HG03460 (cell line): ENCODE data around the gene C19orf67.

ENCODE experiments used
- ATAC-seq: cut with Tn5 transposase; IDR thresholded peaks from one replicate; pipeline ENCODE4 v1.9.1; 2021; ENCODE audit not compliant: unreplicated experiment

The C19orf67 gene

GRCh38 chr19:14085309-14085995 lies at the start of gene C19orf67:
Gene C19orf67 (minus strand): TSS chr19:14085783. CDS start chr19:14085627, 156 bp downstream.
- no peak for ATAC-seq

DNA sequence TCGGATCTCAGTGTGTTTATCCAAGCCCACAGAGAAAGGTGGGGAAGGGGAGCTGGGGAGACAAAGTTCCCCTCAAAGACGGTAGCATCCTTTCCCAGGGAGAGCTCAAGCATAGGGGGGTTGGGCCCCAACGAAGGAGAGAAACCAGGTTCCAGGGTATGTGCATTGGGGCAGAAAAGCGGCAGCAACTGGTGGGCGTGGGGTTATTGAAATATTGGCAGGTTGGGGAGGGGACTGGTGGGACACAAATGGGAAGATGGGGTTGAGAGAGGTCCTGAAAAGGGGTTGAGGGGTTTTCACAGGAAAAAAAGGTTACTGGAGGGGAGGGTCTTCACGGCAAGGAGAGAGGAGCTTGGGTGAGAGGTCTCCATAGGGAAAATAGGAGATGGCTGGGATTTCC lies 49.8 kb upstream of the C19orf67 start:
- no peak for ATAC-seq

- no peak for ATAC-seq
Measured at GRCh38 chr19:14127929-14128509, 42.4 kb upstream of the C19orf67 start.

GRCh38 chr19:14127176-14127575 lies 41.6 kb upstream of the C19orf67 start:
- ATAC-seq = no peak

DNA sequence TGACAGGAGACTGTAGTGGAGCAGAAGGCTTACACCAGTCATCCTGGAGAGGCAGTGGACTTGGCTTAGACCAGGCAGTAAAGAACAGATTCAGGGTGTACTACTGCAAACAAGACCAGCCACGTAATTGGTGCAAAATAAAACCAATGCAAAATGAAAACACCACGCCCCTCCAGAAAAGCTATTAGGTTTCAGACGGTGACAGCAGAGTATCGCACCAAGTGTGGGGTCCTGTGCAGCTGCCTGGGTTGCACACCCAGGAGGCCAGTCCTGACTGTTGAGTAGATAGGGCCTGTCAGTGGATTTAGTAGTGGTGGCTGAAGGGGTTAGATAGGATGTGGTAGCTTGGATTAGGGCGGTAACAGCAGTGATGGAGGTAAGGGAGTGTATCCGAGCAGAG lies 37.3 kb upstream of the C19orf67 start:
- ATAC-seq = no peak

DNA sequence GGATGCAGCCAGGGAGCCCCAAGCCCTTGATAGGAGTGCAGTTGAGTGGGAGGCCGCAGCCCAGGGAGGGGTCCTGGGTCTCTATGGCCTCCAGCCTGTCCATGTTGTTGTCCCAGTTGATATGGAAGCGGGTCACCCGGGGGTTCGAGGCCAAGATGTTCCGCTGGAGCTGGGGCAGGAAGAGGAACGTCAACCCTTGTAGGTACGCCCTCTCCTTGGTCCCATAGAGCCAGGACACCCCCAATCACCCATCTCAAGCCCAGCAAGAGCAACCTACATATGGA lies 34.9 kb upstream of the C19orf67 start:
- no peak for ATAC-seq

- ATAC-seq = no peak
Measured at GRCh38 chr19:14119644-14120496, 34.3 kb upstream of the C19orf67 start.

DNA sequence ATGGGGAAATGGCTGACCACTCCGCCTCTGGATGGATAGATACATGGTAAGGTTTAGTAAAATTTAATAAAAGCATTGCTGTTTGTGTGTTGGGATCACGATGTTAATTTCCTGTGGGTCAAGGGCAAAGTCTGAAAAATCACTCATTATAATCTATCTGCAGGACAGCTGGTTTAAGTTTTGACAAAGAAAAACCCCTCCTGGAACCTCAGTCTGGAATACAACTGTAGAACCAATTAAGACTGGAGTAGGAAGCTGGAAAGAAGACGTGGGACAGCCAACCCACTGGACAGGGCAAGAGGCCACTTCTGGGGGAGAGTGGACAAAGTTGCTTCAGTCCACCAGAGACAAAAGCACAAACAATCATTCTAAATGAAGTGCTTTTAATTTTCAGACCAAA lies 33.6 kb upstream of the C19orf67 start:
- ATAC-seq = no peak

GRCh38 chr19:14118165-14119051 lies 32.8 kb upstream of the C19orf67 start:
- ATAC-seq = no peak

DNA sequence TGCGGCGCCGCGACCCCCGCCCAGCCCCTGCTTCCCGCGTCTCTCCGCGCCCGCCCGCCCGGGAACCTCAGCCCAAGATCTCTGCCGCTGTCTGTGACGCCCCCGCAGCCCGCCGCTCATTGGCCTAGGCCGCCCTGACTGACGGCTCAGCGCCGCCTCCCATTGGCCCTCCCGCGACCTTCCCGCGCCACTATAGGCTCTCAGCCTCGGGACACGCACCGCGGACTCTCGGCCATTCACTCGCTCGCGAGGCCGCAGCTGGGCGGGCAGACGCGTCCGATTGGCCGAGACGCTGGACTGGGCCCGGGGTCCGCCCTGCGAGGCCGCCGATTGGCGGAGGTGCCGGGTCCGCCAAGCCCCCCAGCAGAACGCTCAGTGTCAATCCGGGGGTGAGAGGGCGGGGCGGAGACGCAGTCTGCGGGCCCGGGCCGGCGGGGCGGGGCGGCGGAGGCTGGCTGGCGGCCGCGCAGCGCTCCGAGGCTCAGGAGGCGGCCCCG lies 32.1 kb upstream of the C19orf67 start, which contains the start of gene PRKACA:
TSS of gene PRKACA (minus strand) at position 95 of the 497 bp plus-strand sequence. CDS start 215 bp downstream, outside the sequence.
- ATAC-seq = peak; percentile 87

DNA sequence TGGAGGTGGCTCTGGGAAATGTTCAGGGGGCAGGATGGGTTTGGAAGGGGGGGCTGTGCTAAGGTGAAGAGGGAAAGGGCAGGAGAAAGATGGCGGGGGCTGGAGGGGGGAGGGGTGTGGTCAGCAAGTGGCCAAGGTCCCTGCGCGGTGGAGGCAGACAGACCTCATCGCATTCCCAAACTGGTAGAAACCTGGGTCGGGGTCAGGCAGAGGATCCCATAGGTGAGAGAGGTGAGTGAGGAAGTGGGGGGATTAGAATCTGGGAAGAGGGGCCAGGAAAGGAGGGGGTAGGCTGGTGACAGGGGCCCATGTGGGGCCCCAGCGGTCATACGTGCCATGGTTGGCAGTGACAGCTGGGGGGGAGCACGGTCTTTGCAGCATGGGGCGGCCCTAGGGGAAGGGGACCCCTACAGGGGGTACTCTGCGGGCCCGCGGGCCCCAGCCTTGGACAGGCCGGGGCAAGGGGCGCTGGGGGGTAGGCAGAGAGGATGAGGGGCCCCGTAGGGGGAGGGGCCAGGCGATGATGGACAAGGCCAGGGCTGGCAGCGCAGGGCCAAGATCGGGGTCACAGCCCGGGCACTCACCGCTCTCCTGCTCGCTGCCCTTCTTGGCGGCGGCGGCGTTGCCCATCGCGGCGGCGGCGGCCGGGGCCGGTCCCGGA lies 31.5 kb upstream of the C19orf67 start:
- ATAC-seq = no peak

DNA sequence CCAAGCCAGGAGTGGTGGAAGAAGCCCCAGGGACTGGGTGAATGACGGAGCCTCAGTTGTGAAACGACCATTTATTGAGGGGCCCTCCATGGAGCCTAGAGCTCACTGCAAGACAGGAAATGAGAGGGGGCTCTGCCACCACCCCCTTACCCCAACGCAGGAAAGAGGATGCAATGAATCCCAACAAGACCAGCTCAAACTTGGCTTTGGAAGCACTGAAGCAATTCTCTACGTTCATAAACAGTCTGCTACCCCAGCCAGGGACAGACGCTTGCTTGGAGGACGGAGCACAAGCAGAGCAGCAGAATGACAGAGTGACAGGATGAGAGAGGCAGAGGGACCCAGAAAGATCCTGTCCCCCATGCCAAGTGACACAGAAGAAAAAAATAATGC lies 30.9 kb upstream of the C19orf67 start:
- ATAC-seq = no peak

DNA sequence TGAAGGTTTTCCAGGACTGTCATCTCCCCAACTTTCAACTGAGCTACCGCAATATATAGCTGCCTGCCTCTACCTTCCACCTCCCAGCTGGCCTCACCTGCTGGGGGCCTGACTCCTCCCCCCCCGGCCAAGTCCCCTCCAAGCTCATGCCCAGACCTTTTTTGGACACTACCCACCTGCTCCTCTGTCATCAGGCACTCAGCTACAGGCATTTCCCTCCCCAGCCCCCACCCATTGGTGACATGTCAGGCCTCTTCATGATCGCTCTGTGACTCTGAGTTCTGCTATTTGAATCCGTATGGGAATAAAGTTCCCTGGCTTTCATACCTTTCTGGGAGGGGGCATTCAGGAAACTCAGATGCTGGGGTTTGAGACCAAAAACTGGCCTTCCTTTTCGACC lies 30.2 kb upstream of the C19orf67 start:
- no peak for ATAC-seq

DNA sequence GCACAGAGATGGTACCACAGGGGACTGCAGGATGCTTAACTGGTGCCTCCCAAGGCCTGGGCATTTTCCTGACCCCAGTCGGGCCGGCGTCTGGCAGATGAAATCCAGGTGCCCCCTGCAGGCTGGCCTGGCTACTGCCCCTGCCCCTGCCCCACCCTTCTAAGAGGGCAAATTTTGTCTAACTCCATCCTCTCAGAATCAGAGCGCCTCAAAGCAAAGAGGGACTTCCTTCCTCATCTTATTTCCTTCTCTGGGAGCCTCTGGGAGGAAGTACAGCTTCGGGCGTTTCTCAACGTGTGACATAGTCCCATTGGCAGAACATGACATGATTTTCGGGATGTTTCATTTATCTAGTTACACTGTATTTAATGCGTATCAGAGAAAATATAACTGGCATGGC lies 29.3 kb upstream of the C19orf67 start:
- no peak for ATAC-seq

- ATAC-seq = no peak
Measured at GRCh38 chr19:14114439-14114838, 28.9 kb upstream of the C19orf67 start.

GRCh38 chr19:14113762-14114414 lies 28.3 kb upstream of the C19orf67 start:
- no peak for ATAC-seq

GRCh38 chr19:14112809-14113385 lies 27.3 kb upstream of the C19orf67 start:
- ATAC-seq = no peak

- ATAC-seq = no peak
Measured at GRCh38 chr19:14112051-14112808, 26.6 kb upstream of the C19orf67 start.

- no peak for ATAC-seq
Measured at GRCh38 chr19:14111486-14111885, 25.9 kb upstream of the C19orf67 start.
